ENCODE measurements around the gene TPM4.
"Not testable (repeated sequence)": the region's sequence is repeated elsewhere in the genome, so short reads cannot be mapped to it uniquely, and the experiment has no call there.

The TPM4 gene

GRCh38 chr19:16076154-16076957 lies at the start of gene TPM4:
Gene TPM4, plus strand, starts transcription at chr19:16076495. Its CDS starts 71 bp downstream, at chr19:16076566.
- DNase-seq: peak; percentile 95

GRCh38 chr19:16026756-16027155 lies 49.5 kb upstream of the TPM4 start:
- DNase-seq: no peak

DNA sequence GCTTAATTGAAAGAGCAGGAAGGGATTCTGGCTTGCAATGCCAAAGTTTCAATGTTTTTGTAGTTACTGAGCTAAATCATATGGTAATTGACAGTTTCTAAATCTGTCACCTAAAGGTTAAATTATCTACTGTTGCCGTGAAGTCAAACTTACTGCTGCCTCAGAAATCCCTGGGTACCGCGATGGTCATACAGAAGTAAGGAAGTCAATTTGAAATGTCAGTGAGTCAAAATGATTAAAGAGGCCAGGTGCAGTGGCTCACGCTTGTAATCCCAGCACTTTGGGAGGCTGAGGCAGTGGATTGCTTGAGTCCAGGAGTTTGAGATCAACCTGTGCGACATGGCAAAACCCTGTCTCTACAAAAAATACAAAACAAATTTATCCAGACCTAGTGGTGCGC lies 48.8 kb upstream of the TPM4 start:
- DNase-seq: no peak

- DNase-seq: not testable (repeated sequence)
These were observed 46.1 kb upstream of the TPM4 start for GRCh38 chr19:16030155-16030554.

- DNase-seq: no peak
These were observed 45.1 kb upstream of the TPM4 start for GRCh38 chr19:16030964-16031871.

- no peak for DNase-seq
These were observed 44.5 kb upstream of the TPM4 start for GRCh38 chr19:16031872-16032200.

DNA sequence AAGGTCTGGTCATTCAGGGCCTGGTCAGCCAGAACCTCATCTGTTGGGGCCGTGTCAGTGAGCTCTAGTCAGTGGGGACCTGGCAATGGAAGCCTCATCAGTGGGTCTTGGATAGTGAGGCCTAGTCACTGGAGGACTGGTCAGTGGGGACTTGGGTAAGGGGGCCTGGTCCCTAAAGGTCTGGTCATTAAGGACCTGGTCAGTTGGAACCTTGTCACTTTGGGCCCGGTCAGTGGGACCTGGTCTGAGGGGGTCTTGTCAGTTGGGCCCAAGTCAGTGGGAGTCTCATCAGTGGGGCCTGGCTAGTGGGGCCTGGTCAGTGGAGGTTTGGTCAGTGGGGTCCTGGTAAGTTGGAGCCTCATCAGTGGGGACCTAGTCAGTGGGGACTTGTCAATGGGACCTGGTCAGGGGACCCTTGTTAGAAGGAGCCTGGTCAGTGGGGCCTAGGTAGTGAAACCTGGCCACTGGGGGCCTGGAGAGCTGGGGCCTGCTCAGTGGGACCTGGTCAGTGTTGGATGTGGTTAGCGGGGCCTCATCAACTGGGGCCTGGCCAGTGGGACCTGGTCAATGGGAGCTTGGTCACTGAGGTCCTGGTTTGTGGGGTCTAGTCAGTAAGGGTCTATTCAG lies 43.7 kb upstream of the TPM4 start:
- DNase-seq: no peak

- DNase-seq: no peak
These were observed 43.2 kb upstream of the TPM4 start for GRCh38 chr19:16033136-16033530.

DNA sequence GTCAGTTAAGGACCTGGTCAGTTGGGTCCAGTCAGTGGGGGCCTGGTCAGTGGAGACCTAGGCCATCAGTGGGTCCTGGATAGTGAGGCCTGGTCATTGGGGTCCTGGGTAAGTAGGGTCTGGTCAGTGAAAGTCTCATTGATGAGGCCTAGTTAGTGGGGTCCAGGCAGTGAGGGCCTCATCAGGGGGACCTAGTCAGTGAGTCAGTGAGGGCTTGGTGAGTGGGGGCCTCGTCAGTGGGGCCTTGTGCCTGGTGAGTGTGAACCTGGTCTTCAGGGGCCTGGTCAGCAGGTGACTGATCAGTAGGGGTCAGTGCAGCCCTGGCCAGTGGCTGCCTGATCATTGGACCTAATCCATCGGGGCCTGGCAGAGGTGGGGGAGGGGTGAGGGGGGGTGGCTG lies 42.6 kb upstream of the TPM4 start:
- no peak for DNase-seq

DNA sequence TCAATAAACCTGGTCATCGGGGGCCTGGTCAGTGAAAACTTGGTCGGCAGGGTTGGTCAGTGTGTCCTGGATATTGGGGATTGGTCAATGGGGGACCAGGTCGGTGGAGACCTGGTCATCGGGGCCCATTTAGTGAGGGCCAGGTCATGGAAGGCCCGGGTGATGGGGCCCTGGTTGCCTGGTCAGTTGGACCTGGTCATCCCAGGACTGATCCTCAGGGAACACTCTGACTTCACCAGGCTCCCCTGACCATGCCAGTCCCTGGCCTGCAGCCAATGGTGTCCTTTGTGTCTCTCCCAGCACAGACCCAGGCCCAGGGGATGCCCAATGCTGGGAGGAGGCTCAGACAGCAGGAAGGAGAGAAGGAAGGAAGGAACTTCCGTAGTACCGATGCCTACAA lies 42.1 kb upstream of the TPM4 start:
- DNase-seq: no peak

DNA sequence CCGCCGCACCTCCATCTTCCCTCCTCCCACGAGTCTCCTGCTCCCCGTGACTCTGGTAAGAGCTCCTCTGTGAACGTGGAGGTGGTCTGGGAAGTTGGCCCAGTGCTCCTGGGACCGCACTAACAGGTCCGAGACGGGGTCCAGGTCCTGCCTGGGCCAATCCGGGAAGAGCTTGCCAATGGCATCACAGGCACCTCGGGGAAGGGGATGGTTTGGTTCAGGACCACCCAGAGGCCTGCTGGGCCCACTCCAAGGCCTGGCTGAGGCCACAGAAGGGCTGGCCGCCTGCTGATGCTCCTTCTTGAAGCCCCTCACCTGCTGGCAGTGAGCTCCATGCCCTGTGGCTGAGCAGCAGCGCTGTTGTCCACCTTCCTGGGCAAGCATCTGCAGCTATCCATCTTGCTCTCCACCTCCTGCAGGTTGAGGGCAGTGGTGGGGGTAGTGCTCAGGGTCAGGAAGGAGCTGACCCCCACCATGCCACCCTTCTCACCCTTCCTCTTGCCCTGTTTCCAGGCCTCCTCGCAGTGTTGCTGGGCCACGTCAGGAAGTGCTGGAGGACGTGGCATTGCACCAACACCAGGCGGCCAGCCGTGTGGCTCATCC lies 41.2 kb upstream of the TPM4 start:
- no peak for DNase-seq

DNA sequence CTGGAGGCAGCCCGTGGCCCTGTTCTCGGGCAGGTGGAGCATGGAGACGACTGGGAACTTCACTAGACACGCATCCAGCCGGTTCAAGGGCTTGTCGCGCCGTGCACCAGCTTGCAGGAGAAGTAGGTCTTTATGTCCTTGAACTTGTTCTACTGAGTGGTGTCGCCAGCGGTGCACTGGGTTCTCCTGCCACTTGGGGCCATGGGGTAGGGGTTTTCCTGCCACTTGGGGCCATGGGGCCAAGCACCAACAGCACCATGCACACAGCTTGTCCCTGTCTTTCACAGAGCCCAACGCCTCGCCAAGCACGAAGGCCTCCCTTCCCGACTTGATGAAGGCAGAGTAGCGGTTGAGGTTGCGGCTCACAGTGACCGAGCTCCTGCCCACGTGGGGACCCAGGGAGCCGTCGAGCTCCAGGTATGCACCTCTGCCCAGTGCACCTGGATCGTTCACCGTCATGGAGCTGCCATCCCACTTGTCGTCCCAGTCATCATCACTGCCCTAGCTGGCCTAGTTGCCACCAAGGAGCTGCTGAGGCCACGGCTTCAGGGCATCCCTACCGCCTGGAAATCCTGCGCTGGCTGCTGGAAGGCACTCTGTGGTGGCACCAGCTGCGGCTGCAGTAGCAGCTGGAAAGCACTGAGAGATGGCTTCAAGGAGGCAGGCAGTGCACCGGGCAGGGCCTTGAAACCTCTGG lies 40.5 kb upstream of the TPM4 start:
- no peak for DNase-seq

- DNase-seq: no peak
These were observed 39.8 kb upstream of the TPM4 start for GRCh38 chr19:16036397-16036925.

DNA sequence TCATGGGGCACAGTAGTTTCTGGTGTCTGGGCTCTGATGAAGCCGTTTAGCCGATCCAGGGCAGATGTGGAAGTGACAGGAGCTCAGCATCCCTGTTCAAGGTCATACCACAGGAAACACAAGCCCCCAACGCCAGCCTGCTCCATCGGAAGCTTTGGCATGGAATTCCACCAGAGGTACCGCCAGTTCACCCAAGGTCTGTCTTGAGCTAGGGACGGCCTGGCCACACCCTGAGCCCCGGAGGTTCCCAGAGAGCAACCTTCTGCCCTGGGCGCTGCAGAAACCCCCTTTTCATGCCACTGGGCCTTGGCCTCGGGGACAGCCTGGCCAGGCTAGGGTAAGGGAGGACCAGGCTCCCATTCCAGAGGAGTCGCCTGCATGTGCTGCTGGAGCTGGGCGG lies 39.4 kb upstream of the TPM4 start:
- no peak for DNase-seq

DNA sequence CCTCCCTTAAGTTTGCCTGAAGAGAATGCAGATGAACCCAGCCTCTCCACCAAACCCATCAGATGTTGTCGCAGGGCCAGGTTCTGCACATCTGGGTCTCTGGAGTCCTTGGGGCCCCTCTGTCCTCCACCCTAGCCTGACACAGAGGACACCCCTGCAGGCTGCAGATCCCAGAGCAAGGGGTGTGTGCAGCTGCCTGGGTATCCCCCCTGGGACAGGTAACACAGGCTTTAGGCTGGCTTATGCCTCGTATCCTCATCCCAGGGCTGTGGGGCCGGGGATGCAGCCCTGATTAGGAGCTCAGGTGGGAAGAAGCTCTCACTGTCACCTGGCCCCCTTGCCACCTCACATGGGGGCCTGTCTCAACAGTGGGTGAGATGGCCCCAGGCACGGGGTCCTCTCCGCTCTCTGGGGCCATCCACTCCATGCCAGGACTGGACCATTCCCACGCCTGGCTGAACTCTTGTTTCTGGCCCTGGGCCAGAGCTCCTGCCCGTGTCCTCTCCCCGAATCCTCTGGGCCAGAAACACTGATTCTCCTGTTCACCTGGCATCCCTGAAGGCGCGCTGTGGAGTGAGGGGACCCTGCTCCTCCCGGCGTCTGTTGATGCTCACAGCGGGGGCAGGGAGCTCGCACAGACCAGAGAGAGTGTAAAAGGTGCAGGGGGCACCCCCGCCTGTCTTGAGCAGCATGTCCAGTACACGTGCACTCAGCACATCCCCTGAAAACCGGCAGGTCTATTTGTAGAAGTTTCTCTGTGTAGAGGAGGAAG lies 38.7 kb upstream of the TPM4 start:
- no peak for DNase-seq

- DNase-seq: no peak
These were observed 38.0 kb upstream of the TPM4 start for GRCh38 chr19:16038196-16038695.

DNA sequence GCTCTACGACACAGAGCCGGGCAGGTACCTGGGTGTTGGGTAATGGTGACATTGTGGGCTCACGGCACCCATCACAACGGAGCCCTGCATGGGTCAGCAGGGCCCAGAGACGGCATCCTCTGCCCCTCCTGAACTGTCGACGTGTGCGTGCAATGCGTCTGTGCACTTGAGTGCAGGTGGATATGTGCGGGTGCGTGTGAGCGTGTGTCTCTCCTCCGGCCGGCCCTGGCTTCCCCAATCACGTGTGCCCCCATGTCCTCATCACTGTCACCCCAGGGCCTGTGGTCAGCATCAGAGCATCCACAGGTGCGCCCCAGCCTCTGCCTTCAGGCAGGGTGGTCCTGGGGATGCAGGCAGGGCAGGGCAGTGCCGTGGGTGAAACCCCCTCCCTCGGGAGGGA lies 37.2 kb upstream of the TPM4 start:
- DNase-seq: no peak

- DNase-seq: peak; percentile 63
These were observed 36.8 kb upstream of the TPM4 start for GRCh38 chr19:16039545-16039944.

- DNase-seq: no peak
These were observed 35.7 kb upstream of the TPM4 start for GRCh38 chr19:16040642-16041041.

DNA sequence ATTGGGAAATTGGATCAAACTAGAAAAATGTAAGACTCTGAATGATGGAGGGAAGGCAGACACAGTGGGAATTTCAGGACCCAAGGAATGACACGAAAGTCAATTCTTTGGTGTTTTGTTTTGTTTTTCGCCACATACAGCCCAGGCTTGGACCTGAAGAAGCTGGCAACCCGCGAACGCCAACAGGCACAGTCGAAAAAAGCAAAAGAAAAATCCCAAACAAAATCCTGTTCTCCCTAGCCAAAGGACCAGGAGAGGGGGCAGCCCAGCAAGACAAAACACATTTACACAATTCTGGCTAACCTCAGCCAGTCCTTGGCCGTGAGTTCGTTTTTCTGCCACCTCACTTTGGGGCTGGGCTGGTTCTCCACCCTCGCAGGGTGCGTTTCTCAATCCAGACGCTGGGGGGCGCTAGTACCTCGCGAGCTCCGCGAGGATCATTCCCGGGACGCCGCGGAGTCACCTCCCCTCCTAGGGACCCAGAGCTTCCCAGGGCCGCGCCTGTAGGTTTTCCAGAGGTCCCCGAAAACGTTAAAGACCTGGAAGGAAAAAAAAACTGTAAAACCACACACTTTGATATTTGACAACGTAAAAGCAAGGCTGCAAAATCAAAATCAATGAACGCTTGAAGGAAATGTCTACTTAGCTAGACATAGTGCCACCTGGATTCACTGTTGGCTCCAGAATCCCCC lies 34.9 kb upstream of the TPM4 start:
- peak; percentile 91 for DNase-seq

- no peak for DNase-seq
These were observed 34.3 kb upstream of the TPM4 start for GRCh38 chr19:16041991-16042386.
